NCI-H1092 treated with DMSO at 0.1 percent for 48 hours (cell line): ENCODE measurements around the gene NFATC1.

ENCODE experiments used
- DNase-seq: peaks from one replicate; lab custom pipeline; 2025; lab: John Stamatoyannopoulos, UW

The NFATC1 gene

GRCh38 chr18:79537758-79538157 lies 142.0 kb downstream of the NFATC1 start:
- no peak for DNase-seq

- DNase-seq: no peak
These were observed 142.9 kb downstream of the NFATC1 start for GRCh38 chr18:79538635-79539034.

- no peak for DNase-seq
These were observed 144.6 kb downstream of the NFATC1 start for GRCh38 chr18:79540161-79540903.

GRCh38 chr18:79540904-79541282 lies 145.2 kb downstream of the NFATC1 start:
- DNase-seq: no peak

GRCh38 chr18:79542213-79542612 lies 146.5 kb downstream of the NFATC1 start:
- no peak for DNase-seq

GRCh38 chr18:79542876-79543750 lies 147.4 kb downstream of the NFATC1 start:
- no peak for DNase-seq

GRCh38 chr18:79543861-79544385 lies 148.2 kb downstream of the NFATC1 start:
- no peak for DNase-seq

GRCh38 chr18:79544386-79544963 lies 148.7 kb downstream of the NFATC1 start:
- DNase-seq: no peak

- DNase-seq: no peak
These were observed 149.5 kb downstream of the NFATC1 start for GRCh38 chr18:79545255-79545654.

GRCh38 chr18:79545736-79546171 lies 150.0 kb downstream of the NFATC1 start:
- no peak for DNase-seq

- DNase-seq: no peak
These were observed 151.1 kb downstream of the NFATC1 start for GRCh38 chr18:79546781-79547272.

- DNase-seq: no peak
These were observed 151.8 kb downstream of the NFATC1 start for GRCh38 chr18:79547413-79548076.

- no peak for DNase-seq
These were observed 152.3 kb downstream of the NFATC1 start for GRCh38 chr18:79548077-79548450.

GRCh38 chr18:79548621-79548985 lies 152.9 kb downstream of the NFATC1 start:
- no peak for DNase-seq

GRCh38 chr18:79548986-79549637 lies 153.4 kb downstream of the NFATC1 start:
- DNase-seq: no peak

GRCh38 chr18:79549638-79550000 lies 153.9 kb downstream of the NFATC1 start:
- no peak for DNase-seq

GRCh38 chr18:79552140-79552631 lies 156.5 kb downstream of the NFATC1 start:
- no peak for DNase-seq

GRCh38 chr18:79552696-79553095 lies 157.0 kb downstream of the NFATC1 start:
- no peak for DNase-seq

- DNase-seq: no peak
These were observed 157.4 kb downstream of the NFATC1 start for GRCh38 chr18:79553154-79553553.

GRCh38 chr18:79553696-79554095 lies 158.0 kb downstream of the NFATC1 start:
- no peak for DNase-seq

GRCh38 chr18:79554321-79554720 lies 158.6 kb downstream of the NFATC1 start:
- no peak for DNase-seq
